Calu3 (cell line): ENCODE results near the gene HTR3D. TPM values are rescaled to one million over a fixed set of nuclear protein-coding genes. Genes with fewer than 3 reads are reported as not detected.

Source experiments
- BruUV-seq: library from RNA; stranded (reverse); fragments of 400-500 nt; replicated peaks from 2 replicates; lab custom pipeline; 2021; lab: Mats Ljungman, UMichigan
- CTCF ChIA-PET: fragments of 300-600 bp; sonication (Branson Sonifier 250); formaldehyde crosslinking; loops from one replicate; lab custom pipeline; 2022; ENCODE audit warnings: antibody characterized with exemption; lab: Charles Lee
- DNase-seq: peaks from one replicate; pipeline ENCODE4 v3.0.0; 2022
- H3K27ac Mint-ChIP-seq: one replicate; pipeline ENCODE4 v1.8.0; 2022; ENCODE audit warnings: mixed read lengths; ENCODE audit not compliant: unreplicated experiment
- H3K27me3 Mint-ChIP-seq: one replicate; pipeline ENCODE4 v1.8.0; 2022; ENCODE audit warnings: mixed read lengths; ENCODE audit not compliant: unreplicated experiment
- H3K36me3 Mint-ChIP-seq: one replicate; pipeline ENCODE4 v1.8.0; 2022; ENCODE audit warnings: mild to moderate bottlenecking, moderate library complexity, mixed read lengths; ENCODE audit not compliant: insufficient read depth, unreplicated experiment
- H3K4me1 Mint-ChIP-seq: one replicate; pipeline ENCODE4 v1.8.0; 2022; ENCODE audit warnings: mild to moderate bottlenecking, low read depth, mixed read lengths; ENCODE audit not compliant: unreplicated experiment
- H3K4me3 Mint-ChIP-seq: one replicate; pipeline ENCODE4 v1.8.0; 2022; ENCODE audit warnings: mild to moderate bottlenecking, low read depth, moderate library complexity, mixed read lengths; ENCODE audit not compliant: unreplicated experiment
- H3K9me3 Mint-ChIP-seq: one replicate; pipeline ENCODE4 v1.8.0; 2022; ENCODE audit warnings: low read depth, mixed read lengths; ENCODE audit not compliant: unreplicated experiment
- CTCF ChIP-seq: fragments of 200-600 bp; IDR thresholded peaks from one replicate; pipeline ENCODE4 v1.8.0; 2022; ENCODE audit warnings: antibody characterized with exemption; ENCODE audit not compliant: unreplicated experiment
- intact Hi-C: fragments of 100-400 bp; cut with micrococcal nuclease; formaldehyde crosslinking; loops from one replicate; pipeline ENCODE4 v1.10.0; 2022; ENCODE audit not compliant: unreplicated experiment
- total RNA-seq: library from RNA; stranded (reverse); gene quantifications from 2 replicates; pipeline ENCODE4 v1.2.3, GENCODE V29; 2022

HTR3D gene
- total RNA-seq, 1 experiment from 2014 or later, result not detected

GRCh38 chr3:183987000-183987600 is 44.4 kb upstream of the HTR3D start:
- TF ChIP-seq CTCF, result no peak
- no peaks in the 10 kb centered on the region for H3K4me1 Mint-ChIP-seq
- intact Hi-C loops, result no loop called here
- no peaks in the 10 kb centered on the region for H3K27me3 Mint-ChIP-seq
- no TSS peak for BruUV-seq
- no peaks in the 10 kb centered on the region for H3K36me3 Mint-ChIP-seq
- no peaks in the 10 kb centered on the region for H3K9me3 Mint-ChIP-seq
- CTCF ChIA-PET, result no interaction called here
- H3K4me3 Mint-ChIP-seq, result no peak overlapping the region
- no peak for DNase-seq
- no peak overlapping the region for H3K27ac Mint-ChIP-seq

GRCh38 chr3:183988216-183988790 is 43.2 kb upstream of the HTR3D start:
- Mint-ChIP-seq H3K4me1 (no peaks in the 10 kb centered on the region), H3K36me3 (no peaks in the 10 kb centered on the region), H3K9me3 (no peaks in the 10 kb centered on the region), H3K27me3 (no peaks in the 10 kb centered on the region), H3K4me3 (no peak overlapping the region), H3K27ac (no peak overlapping the region)
- no TSS peak for BruUV-seq
- CTCF ChIA-PET, result no interaction called here
- DNase-seq, result no peak
- TF ChIP-seq CTCF, result no peak
- intact Hi-C loops, result no loop called here

GRCh38 chr3:183991403-183991802 is 40.1 kb upstream of the HTR3D start:
- Mint-ChIP-seq H3K4me3 (no peak overlapping the region), H3K27ac (no peak overlapping the region), H3K4me1 (no peaks in the 10 kb centered on the region), H3K27me3 (no peaks in the 10 kb centered on the region), H3K36me3 (no peaks in the 10 kb centered on the region), H3K9me3 (no peaks in the 10 kb centered on the region)
- no peak for DNase-seq
- BruUV-seq, result no TSS peak
- CTCF ChIA-PET, result no interaction called here
- TF ChIP-seq CTCF, result no peak
- intact Hi-C loops, result no loop called here

- H3K36me3 Mint-ChIP-seq, result peaks cover 11% of the 10 kb centered on the region
- no peak overlapping the region for H3K27ac Mint-ChIP-seq
- CTCF ChIA-PET, result no interaction called here
- H3K27me3 Mint-ChIP-seq, result no peaks in the 10 kb centered on the region
- no peaks in the 10 kb centered on the region for H3K9me3 Mint-ChIP-seq
- no peak overlapping the region for H3K4me3 Mint-ChIP-seq
- intact Hi-C loops, result no loop called here
- peaks cover 24% of the 10 kb centered on the region for H3K4me1 Mint-ChIP-seq
- no TSS peak for BruUV-seq
- TF ChIP-seq CTCF, result no peak
- no peak for DNase-seq
These were observed 29.8 kb upstream of the HTR3D start for GRCh38 chr3:184001761-184002160.
